Stimulated activated CD8-positive, alpha-beta memory T cell treated with anti-CD3 and anti-CD28 coated beads, Interleukin-12 subunit alpha, Interleukin-12 subunit beta, amount 100 ng/mL, for 24 hours (primary cell): ENCODE data around the gene TBC1D8.

Source experiments
- DNase-seq: peaks from one replicate; pipeline ENCODE4 v3.0.0-alpha.2; 2020; ENCODE audit errors: extremely low read depth

TBC1D8 gene

DNA sequence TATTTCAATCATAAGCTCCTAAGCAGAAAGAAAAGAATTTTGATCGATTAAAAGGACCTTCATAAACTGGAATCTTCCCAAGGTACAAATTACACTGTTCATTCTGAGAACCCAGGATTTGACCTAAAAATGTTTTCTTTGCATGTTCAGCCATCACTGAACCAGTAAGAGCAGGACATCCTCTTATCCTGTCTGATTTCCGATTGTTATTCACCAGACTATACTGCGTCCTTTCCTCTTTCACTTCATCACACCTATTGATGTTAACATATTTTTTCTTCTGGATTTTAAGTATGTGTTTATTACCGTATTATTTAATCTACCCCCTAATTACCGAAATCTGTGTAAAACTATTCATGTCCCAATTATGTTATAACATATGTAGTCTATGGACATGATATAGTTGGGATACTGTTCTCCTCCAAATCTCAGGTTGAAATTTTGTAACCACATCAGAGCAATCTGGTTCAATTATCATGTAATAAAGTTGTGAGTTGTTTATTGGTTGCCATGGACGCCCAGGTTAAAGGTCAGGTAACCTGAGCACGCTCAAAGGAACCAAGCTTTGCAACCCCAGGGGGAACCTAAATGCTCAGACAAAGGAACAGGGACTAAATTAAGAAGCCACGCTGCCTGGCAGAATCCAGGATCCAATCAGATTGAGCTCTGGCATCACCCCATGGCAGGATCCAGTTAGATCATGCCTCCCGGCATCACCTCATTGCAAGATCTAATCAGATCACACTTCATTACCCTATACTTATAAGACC, 11.6 kb upstream of the TBC1D8 start:
- DNase-seq: no peak

- no peak for DNase-seq
Measured at GRCh38 chr2:101161658-101162057, 10.5 kb upstream of the TBC1D8 start.

DNA sequence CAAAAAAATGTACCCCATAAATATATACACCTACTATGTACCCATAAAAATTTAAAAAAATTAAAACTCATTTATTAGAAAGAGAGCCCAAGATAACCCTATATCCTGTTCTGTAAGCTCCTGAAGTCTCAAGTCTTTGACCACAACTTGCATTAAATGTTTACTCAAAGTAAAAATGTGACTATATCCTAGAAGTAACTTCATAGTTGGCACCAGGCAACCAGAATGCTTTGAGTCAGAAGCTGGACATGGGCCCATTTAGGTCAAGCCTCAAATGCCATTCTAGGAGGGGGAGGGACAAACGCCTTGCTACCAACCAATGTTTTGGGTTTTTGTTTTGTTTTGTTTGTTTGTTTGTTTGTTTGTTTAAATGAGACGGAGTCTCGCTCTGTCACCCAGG, 9.3 kb upstream of the TBC1D8 start:
- DNase-seq: no peak

DNA sequence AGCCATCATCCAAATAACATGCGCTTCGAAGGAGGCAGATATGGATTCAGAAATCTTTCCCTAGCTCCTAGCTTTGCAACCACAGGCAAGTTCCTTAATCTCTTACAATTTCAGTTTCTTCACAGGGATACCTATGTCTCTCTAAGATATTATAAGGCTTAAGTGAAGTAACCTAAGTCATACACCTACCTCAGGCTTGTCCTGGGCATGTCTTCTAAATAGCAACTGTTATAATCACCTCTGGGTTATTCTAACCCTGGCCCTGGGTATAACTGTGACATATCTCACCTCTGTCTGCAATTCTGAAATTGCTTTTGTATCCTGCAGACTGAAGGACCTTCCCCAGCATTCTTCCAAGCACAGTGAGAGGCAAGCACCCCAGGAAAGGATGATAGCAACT, 8.3 kb upstream of the TBC1D8 start:
- no peak for DNase-seq

- DNase-seq: no peak
Measured at GRCh38 chr2:101157272-101157671, 6.1 kb upstream of the TBC1D8 start.

- DNase-seq: no peak
Measured at GRCh38 chr2:101153787-101154186, 2.6 kb upstream of the TBC1D8 start.

GRCh38 chr2:101153077-101153707, 2.0 kb upstream of the TBC1D8 start:
- DNase-seq: no peak

GRCh38 chr2:101152272-101153076, 1.3 kb upstream of the TBC1D8 start:
- no peak for DNase-seq

GRCh38 chr2:101151859-101152271, 683 bp upstream of the TBC1D8 start:
- no peak for DNase-seq

- no peak for DNase-seq
Measured at GRCh38 chr2:101150306-101151145, 656 bp downstream of the TBC1D8 start.

DNA sequence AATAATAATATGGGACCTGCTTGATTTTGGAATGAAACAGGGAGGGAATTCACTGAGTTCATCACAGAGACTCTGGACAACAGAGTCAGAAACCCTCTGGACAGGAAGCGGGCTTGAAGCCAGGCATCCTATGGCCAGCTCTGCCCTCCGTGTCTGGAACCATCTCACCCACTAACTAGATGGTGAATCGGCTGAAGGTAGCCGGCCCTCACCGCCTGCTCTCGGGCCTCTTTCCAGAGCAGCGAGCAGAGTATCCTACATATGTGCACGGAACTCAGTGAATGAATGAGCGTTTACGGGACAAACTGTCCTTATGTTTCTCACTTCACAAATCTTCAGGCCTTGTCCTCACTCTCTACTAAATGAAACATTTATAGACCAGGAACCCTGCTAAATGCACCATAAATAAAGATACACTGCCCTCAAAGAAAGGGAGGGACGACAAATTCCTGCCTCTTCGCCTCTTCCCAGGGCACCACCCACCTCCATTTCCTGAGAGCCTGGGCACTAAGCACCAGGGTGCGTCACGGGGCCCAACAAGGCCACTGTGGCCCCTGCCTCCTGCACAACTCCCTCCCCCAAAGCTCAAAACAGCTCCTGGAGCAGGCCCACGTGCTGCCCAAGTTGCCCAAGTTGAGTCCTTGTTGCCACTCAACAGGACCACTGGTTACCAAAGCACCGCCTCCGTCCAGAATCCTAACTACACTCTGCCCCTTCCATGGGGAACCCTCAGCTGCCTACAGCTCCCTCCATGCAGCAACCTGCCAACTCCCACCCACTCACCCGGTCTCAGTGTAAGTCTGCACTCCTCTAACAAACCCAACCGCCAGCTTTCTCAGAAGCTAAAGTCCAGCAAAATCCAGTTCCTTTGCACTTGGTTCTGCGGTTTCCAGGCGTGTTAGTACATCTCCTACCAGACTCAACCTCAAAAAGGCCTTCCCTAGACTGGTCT, 1.7 kb downstream of the TBC1D8 start:
- DNase-seq: no peak

- DNase-seq: no peak
Measured at GRCh38 chr2:101148777-101149176, 2.4 kb downstream of the TBC1D8 start.

DNA sequence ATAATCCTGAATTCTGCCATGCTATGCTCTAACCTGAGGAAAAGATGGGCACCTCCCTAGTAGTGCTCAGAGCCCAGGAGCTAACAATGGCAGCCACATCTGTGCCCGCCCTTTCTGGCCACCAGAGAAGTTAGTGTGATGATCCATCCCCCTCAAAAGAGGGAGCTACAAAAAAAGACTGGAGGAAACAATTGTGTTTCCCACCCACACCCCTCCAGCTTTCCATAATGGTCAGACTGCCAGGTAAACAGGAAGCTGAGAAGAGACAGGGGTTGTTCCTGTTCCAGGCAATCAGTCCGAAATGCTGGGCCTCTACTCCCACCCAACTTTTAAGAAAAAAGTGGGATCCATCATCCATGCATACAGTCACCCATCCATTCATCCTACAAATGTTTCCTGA, 3.2 kb downstream of the TBC1D8 start:
- no peak for DNase-seq

DNA sequence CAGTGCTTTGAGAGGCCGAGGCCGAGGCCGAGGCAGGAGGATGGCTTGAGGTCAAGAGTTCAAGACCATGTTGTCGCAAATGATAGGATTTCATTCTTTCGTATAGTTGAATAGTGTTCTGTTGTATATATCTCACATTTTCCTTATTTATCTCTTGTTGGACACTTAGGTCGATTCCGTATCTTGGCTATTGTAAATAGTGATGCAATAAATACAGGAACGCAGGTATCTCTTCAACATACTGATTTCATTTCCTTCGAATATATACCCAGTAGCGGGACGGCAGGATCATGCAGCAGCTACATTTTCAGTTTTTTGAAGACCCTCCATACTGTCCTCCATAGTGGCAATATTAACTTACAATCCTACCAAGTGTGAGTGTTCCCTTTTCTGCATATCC, 4.1 kb downstream of the TBC1D8 start:
- no peak for DNase-seq

DNA sequence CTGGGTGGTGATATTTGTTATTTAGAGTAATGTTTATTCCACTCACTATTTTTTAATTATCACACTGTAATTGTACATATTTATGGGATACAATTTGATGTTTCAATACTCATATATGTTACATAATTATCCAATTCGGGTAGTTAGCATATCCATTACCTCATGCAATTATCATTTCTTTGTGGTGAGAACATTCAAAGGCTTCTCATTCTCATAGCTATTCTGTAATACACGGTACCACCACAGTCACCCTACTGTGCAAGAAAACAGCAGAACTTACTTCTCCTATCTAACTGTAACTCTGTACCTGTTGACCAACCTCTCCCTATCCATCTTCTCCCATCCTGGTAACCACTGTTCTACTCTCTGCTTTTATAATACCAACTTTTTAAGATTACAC, 4.6 kb downstream of the TBC1D8 start:
- DNase-seq: no peak

GRCh38 chr2:101145406-101145805, 5.8 kb downstream of the TBC1D8 start:
- DNase-seq: no peak

- no peak for DNase-seq
Measured at GRCh38 chr2:101142163-101142562, 9.0 kb downstream of the TBC1D8 start.

GRCh38 chr2:101140978-101141655, 10.1 kb downstream of the TBC1D8 start:
- DNase-seq: no peak

- DNase-seq: no peak
Measured at GRCh38 chr2:101140237-101140636, 10.9 kb downstream of the TBC1D8 start.

DNA sequence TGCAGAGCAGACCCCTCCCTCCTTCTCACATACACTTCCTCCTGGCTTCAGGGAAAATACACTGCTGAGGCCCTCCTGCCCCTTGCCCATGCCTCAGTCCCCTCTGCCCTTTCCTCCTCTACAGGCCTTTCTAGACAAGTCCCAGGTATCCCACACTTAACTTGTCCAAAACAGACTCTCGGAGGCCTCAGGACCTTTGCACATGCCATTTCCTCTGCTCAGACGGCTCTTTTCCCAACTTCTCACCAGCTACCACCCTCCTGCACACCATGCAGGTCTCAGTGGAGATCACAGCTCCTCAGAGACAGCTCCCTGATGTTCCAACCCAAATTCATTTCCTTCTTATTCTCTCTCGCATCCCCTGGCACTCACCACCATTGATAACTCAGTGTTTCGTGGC, 11.7 kb downstream of the TBC1D8 start:
- no peak for DNase-seq
